ENCODE measurements around the gene PDE7B.

GRCh38 chr6:136232701-136233100 lies 381.2 kb downstream of the PDE7B start:
- TF ChIP-seq, protein P1, sequence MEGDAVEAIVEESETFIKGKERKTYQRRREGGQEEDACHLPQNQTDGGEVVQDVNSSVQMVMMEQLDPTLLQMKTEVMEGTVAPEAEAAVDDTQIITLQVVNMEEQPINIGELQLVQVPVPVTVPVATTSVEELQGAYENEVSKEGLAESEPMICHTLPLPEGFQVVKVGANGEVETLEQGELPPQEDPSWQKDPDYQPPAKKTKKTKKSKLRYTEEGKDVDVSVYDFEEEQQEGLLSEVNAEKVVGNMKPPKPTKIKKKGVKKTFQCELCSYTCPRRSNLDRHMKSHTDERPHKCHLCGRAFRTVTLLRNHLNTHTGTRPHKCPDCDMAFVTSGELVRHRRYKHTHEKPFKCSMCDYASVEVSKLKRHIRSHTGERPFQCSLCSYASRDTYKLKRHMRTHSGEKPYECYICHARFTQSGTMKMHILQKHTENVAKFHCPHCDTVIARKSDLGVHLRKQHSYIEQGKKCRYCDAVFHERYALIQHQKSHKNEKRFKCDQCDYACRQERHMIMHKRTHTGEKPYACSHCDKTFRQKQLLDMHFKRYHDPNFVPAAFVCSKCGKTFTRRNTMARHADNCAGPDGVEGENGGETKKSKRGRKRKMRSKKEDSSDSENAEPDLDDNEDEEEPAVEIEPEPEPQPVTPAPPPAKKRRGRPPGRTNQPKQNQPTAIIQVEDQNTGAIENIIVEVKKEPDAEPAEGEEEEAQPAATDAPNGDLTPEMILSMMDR (IDR thresholded peaks at IDR 0.05): no peak
- TF ChIP-seq EZH2 (IDR thresholded peaks at IDR 0.05; ENCODE audit: borderline replicate concordance, insufficient read depth, low read depth, low read length, poor library complexity, severe bottlenecking): no peak
